Esophagus muscularis mucosa (tissue), 4 donors: ENCODE data around the gene ADAMTS2.

Source experiments
- CTCF ChIP-seq, 3 experiments: fragments of 200-600 bp in 2 of 3; fragments of 450-650 bp in 1 of 3; sonication (generic) in 2 of 3; IDR thresholded peaks; one replicate each; pipeline ENCODE4 v1.5.1; 2017 to 2019; ENCODE audit warnings: antibody characterized with exemption in 3 of 3, mild to moderate bottlenecking in 2 of 3, moderate library complexity in 1 of 3
- EP300 ChIP-seq: sonication (generic); formaldehyde crosslinking; IDR thresholded peaks from one replicate; pipeline ENCODE4 v1.6.1; 2017; ENCODE audit warnings: antibody characterized with exemption
- POLR2A ChIP-seq: fragments of 450-650 bp; IDR thresholded peaks from one replicate; pipeline ENCODE4 v1.6.1; 2017; ENCODE audit warnings: antibody characterized with exemption, moderate library complexity, mild to moderate bottlenecking, low read depth
- POLR2AphosphoS5 ChIP-seq, 2 donors: sonication (generic); formaldehyde crosslinking; IDR thresholded peaks; one replicate each; pipeline ENCODE4 v1.6.1; 2017; ENCODE audit warnings: antibody characterized with exemption in 2 of 2

DNA sequence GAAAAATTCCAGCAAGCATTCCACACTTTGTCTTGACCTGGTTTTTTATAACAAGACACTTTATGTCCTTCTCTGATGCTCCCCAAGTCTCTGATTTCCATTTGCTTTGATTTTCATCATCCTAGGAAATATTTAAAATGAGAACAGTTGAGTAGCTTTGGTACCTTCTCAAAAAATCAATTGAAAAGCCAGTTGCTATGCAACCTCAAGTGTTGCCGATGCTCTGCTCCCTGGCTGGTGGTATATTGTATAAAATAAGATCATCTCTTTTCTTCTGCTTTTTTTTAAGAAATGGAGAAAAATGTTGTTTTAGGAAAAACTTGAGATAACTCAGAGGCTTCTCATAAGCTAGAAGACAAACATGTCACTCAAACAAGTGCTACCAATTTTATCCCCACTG is 175.4 kb downstream of the ADAMTS2 start:
- TF ChIP-seq POLR2AphosphoS5 (IDR thresholded peaks at IDR 0.05) (no peak), CTCF (IDR thresholded peaks at IDR 0.05) (no peak), POLR2A (no peak), EP300 (no peak)
